Retina (tissue), 1 donor: Measurements from ENCODE around the gene LATS1.
"Not testable (repeated sequence)": the region's sequence is repeated elsewhere in the genome, so short reads cannot be mapped to it uniquely, and the experiment has no call there.

Source experiments
- DNase-seq: peaks from one replicate; pipeline ENCODE4 v3.0.0-alpha.2; 2016

The LATS1 gene

GRCh38 chr6:149727793-149728498, 10.0 kb upstream of the LATS1 start:
- DNase-seq, result no peak

DNA sequence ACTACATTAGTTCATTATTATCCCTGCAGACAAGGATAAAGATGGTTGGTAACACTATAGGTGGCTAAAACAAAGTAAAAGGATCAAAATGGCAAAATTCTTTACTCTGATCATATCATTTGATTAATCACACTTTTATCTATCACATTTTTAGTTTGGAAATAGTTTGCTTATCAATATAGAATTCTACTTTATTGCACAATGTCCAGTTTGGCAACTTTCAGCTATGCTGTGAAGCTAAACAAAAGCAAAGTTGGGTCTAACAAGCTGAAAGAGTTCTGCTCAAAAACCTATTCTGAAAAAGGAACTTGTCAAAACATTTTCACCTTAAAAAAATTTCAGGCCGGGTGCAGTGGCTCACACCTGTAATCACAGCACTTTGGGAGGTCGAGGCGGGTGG, 7.9 kb upstream of the LATS1 start:
- DNase-seq, result no peak

DNA sequence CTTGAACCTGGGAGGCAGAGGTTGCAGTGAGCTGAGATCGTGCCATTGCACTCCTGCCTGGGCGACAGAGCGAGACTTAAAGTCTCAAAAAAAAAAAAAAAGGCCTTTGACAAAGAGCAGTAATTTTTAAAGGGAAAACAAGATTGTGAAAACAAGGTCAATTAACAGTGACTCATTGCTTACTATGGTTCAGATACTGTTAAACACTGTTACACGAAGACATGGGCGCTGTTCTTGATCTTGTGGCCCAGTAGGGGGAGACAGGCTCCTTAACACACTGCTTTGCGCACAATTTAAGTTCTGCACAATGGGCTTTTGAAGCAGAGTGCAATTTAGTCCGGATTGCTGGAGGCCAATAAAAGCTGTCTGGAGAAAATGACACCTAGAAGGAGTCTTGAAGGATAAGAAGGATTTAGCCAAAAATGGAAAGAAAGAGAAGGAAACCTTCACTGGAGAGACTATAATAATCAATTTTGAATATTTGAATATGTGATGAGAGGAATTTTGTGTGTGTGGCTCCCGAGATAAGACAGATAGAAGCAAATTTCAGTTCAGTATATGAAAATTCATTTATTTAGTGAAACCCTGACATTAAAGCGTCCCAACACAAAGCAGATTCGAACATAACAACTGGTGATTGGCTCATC, 6.0 kb upstream of the LATS1 start:
- no peak for DNase-seq

- no peak for DNase-seq
Measured at GRCh38 chr6:149723262-149723661, 5.4 kb upstream of the LATS1 start.

GRCh38 chr6:149719531-149719930, 1.6 kb upstream of the LATS1 start:
- DNase-seq, result no peak

DNA sequence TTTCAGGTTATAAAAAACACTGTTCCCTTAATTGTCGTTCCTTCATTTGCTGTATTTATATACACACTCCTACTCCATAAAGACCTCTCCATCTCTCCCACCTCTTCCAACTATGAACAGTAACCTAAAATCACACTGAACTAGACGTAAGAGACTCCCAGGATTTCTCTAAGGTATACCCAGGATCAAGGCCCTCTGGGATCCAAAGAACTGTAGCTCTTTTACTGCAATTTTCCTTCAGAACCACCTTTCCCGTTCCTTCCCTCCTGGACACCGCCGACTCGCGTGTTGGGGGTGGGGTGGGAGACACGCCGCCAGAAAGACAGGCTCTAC, 680 bp downstream of the LATS1 start:
- no peak for DNase-seq

- no peak for DNase-seq
Measured at GRCh38 chr6:149716181-149716963, 1.5 kb downstream of the LATS1 start.

- DNase-seq, result no peak
Measured at GRCh38 chr6:149714442-149714841, 3.5 kb downstream of the LATS1 start.

DNA sequence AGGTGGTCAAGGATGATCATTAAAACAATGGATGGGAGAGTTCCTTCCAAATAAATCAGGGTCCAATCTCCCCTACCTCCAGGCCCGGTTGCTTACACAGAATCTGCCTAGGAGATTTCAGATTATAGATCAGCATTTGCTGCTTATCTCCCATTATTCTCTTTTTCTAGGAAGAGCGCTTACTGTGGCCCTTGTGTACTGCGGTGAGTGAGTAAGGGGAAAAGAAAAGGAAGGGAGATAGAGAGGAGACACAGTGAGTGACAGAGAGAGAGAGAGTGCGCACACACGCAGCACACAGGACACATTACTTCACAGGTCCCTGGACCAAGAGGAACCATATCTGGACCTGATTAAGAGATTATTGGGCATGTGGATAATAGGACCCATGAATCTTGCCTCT, 6.2 kb downstream of the LATS1 start:
- no peak for DNase-seq

DNA sequence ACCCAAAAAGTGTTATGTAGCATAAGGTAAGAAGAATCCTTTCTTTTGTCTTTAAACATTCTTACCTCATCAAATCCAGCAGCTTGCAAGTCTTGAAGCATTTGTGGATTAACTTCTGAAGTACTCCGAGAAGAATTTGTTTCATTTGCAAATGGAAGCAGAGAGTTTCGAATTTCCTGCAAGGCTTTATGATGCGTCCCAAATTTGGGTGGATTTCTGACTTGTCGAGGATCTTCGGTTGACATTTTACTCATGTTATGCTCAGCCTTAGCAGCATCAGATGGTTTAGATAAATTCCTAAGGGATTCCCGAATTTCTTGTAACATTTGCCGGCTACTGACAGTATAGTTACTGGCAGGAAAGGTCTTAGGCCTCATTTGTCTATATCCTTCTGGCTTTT, 16.2 kb downstream of the LATS1 start:
- DNase-seq, result no peak

GRCh38 chr6:149699150-149699549, 18.8 kb downstream of the LATS1 start:
- no peak for DNase-seq

GRCh38 chr6:149698175-149698574, 19.7 kb downstream of the LATS1 start:
- DNase-seq, result no peak

DNA sequence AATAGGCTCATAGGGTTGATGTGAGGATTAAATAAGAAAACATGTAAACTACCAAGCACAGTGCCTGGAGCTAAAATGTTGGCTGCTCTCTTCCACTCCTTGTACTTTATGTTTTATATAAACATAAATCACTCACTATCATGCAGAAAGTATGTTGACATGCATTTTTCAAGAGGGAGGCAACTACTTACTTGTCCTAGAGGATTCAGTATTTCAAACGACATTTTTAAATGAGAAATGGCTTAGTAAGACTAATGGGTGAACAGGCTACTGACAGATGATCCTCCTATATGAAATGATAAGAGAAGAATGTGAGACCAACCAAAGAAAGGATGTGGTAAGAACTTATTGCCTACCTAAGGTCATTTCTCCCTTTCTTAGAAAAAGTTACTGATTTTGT, 21.0 kb downstream of the LATS1 start:
- no peak for DNase-seq

DNA sequence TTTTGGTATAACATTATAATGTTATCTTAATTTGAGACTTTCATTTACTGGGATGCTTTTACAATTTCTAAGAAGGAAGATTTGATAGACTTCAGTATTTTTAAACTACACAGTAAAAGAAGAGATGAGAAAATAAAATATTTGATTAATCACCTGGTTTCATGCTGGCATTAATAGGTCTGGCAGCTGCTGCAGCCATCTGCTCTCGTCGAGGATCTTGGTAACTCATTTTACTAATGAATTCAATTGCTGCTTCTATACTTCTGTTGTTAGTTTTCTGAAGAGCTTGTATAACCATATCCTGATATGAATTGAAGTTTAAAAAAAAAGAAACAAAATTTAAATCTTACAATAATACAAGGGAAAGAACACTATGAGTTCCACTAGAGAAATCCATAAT, 23.0 kb downstream of the LATS1 start:
- DNase-seq, result no peak

DNA sequence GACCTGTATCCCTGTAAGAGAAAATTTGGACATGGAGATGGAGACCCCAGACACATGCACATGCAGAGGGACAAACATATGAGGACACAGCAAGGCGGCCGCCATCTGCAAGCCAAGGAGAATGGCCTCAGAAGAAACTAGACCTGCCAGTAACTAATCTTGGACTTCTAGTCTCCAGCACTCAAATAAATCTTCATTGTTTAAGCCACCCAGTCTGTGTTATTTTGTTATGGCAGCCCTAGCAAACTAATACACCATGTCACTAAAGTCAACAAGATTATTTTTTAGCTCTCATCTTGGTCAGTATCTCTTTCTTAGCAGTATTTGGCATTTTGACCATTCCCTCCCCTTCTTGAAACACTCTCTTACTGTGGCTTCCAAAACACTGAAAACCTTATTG, 26.7 kb downstream of the LATS1 start:
- DNase-seq, result no peak

DNA sequence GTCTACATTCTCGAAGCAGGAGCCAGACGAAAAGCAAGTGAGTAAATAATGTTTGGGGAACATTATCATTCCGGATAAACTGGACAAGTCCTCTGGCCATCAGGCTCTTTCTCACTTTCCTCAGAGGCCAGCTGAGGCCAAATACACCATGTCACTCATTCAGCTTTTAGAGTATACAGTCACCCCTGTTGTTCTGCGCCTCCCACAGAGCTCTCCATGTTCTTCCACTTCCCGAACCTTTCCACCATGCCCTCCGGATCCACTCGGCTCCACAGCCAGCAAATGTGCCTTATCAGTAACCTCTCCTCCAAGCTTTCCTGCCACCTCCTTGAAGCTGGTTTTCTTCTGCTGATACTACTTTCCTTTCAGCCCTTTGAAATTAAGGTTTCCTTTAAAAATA, 31.7 kb downstream of the LATS1 start:
- no peak for DNase-seq

DNA sequence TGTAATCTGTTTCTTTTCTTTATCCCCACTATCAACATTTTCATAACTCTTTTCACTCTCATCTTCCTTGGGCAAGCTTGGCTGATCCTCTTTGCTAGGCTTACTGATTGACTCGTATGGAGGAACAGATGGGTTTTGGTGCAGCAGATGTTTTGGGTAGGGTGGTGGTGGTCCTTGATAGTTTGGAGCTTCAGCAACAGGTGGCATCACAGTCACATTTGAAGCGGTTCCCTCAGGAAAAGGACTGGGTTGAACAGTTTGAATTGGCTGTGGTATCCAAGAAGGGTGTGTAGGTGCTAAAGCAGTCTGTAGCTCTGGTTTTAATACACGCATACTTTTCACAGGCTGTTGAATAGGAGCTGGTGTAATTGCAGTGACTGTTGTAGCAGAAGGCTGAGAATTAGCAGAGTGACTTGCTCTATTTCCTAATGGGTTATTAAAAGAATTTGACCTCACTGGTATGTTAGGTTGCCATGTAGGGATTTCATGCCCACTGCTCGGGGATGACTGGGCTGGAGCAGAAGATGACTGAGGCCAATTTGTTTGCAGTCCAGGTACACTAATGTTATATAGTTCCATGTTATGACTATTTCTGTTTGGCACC, 34.5 kb downstream of the LATS1 start:
- DNase-seq, result no peak

GRCh38 chr6:149681845-149682244, 36.1 kb downstream of the LATS1 start:
- not testable (repeated sequence) for DNase-seq

DNA sequence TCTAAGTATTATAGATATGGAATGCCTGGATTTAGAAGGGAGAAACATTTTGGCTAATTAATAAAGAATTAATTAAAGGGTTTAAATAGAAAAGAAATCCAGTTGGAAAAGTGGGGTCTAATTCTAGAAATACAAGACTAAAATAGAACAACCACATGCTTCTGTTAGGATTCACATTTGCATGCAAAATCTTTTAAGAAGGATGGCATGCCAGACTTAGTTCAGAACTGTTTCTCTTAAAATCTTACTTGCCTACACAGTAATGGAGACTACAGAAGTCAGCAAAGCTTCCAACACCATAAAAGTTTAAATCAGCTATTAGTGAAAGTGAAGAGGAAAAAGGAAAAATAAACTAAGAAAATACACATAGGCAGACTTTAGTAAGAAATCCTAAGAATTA, 36.7 kb downstream of the LATS1 start:
- no peak for DNase-seq

GRCh38 chr6:149680503-149680902, 37.4 kb downstream of the LATS1 start:
- no peak for DNase-seq

DNA sequence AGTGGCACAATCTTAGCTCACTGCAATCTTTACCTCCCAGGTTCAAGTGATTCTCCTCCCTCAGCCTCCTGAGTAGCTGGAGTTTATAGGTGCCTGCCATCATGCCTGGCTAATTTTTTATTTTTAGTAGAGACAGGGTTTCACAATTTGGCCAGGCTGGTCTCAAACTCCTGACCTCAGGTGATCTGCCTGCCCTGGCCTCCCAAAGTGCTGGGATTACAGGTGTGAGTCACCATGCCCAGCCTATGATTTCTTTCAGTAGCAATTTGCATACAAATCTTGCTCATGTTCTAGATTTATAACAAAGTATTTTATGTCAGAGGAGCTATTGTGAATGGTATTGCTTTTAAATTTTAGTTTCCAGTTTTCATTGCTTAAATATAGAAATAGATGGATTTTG, 45.6 kb downstream of the LATS1 start:
- not testable (repeated sequence) for DNase-seq

DNA sequence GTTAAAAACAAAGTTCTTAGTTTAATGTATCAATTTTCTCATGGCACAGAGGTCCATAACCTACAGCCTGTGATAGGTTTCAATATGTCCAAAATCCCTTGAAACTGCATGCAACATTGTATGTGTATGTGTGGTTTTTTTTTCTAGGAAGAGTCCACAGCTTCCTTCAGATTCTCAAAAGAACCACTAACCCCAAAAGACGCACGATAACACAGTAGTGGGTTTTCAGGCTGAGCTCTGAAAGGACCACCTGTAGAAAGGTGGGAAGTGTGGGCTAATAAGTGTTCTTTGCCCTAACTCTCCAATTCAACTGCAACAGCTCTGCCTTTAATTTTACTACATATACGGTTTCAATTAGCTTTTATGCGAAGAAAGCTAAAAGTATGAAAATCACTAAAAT, 57.9 kb downstream of the LATS1 start:
- no peak for DNase-seq

DNA sequence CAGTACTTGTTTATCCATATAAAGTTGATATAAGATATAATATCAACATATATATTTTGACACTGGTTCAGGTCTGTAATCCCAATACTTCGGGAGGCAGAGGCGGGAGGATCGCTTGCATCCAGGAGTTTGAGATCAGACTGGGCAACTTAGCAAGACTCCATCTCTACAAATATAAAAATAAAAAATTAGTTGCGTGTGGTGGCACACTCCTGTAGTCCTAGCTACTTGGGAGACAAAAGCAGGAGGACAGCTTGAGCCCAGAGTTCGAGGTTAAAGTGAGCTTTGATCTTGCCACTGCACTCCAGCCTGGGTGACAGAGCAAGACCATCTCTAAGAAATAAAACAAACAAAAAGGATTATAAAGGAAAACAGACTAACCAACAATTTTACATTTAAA, 60.5 kb downstream of the LATS1 start:
- no peak for DNase-seq

DNA sequence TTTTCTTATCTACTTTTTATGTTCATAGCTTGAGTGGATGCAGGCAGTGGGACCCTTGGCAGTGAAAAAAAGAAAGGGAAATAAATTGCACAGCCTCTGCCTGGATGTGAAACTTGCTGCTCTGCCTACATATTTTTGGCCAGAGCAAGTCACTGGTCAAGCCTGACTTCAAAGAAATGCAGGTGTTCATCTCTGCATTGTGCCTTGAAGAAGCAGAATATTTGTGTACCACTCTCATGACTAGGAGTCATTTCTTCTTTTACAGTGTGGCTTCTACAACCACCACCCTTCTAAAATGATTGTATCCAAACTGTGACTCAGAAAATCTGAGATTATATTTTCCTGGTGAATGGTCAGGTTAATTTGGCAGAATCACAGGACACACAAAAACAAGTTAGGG, 66.8 kb downstream of the LATS1 start:
- DNase-seq, result no peak
